Neuronal stem cell (in vitro differentiated cells): ENCODE measurements around the gene EML4.

Source experiments
- DNase-seq: peaks from one replicate; pipeline ENCODE4 v3.0.0-alpha.2; 2013; ENCODE audit warnings: low spot score
- H2AFZ ChIP-seq: one replicate; pipeline ENCODE4 v1.6.1; 2013; ENCODE audit warnings: mild to moderate bottlenecking, low read length, inconsistent platforms
- H2AK5ac ChIP-seq: 2 replicates; pipeline ENCODE4 v1.6.1; 2013; ENCODE audit warnings: low read depth, mild to moderate bottlenecking, inconsistent platforms, low read length, moderate library complexity, mixed read lengths
- H2BK120ac ChIP-seq: 2 replicates; pipeline ENCODE4 v1.6.1; 2013; ENCODE audit warnings: low read depth, mild to moderate bottlenecking, inconsistent platforms, low read length, moderate library complexity, mixed read lengths
- H2BK12ac ChIP-seq: one replicate; pipeline ENCODE4 v1.6.1; 2013; ENCODE audit warnings: low read length, inconsistent platforms
- H2BK15ac ChIP-seq: 2 replicates; pipeline ENCODE4 v1.6.1; 2013; ENCODE audit warnings: mild to moderate bottlenecking, low read length, inconsistent platforms, mixed read lengths
- H2BK5ac ChIP-seq: one replicate; pipeline ENCODE4 v1.6.1; 2013; ENCODE audit warnings: inconsistent platforms, mild to moderate bottlenecking, low read length, moderate library complexity
- H3K14ac ChIP-seq: one replicate; pipeline ENCODE4 v1.6.1; 2013; ENCODE audit warnings: low read length, inconsistent platforms
- H3K18ac ChIP-seq: 2 replicates; pipeline ENCODE4 v1.6.1; 2013; ENCODE audit warnings: low read length, inconsistent platforms
- H3K23ac ChIP-seq: 2 replicates; pipeline ENCODE4 v1.6.1; 2013; ENCODE audit warnings: low read depth, mild to moderate bottlenecking, mixed read lengths, low read length, inconsistent platforms; ENCODE audit not compliant: poor library complexity
- H3K27ac ChIP-seq: replicated peaks from 3 replicates; pipeline ENCODE4 v1.5.1; 2013; ENCODE audit warnings: low read length, inconsistent platforms
- H3K27me3 ChIP-seq, 3 experiments: 2 replicates each; pipeline ENCODE4 v1.6.1; 2013; ENCODE audit warnings: low read length in 3 of 3, mild to moderate bottlenecking in 2 of 3, inconsistent platforms in 1 of 3, low read depth in 1 of 3, mixed read lengths in 1 of 3, moderate library complexity in 1 of 3; ENCODE audit not compliant: control insufficient read depth in 3 of 3, insufficient read depth in 3 of 3
- H3K36me3 ChIP-seq, 2 donors: replicated peaks in 1 of 2; 2 replicates each; pipeline ENCODE4 v1.6.1; 2013; ENCODE audit warnings: low read length in 2 of 2; ENCODE audit not compliant: control insufficient read depth in 2 of 2, insufficient read depth in 2 of 2
- H3K4ac ChIP-seq: 2 replicates; pipeline ENCODE4 v1.6.1; 2013; ENCODE audit warnings: inconsistent platforms, mild to moderate bottlenecking, low read length, moderate library complexity
- H3K4me1 ChIP-seq, 2 donors: 1 replicate in 1 of 2; 2 replicates in 1 of 2; pipeline ENCODE4 v1.6.1; 2013; ENCODE audit warnings: low read length in 2 of 2, low read depth in 1 of 2; ENCODE audit not compliant: control insufficient read depth in 2 of 2, insufficient read depth in 1 of 2
- H3K4me2 ChIP-seq: one replicate; pipeline ENCODE4 v1.6.1; 2013; ENCODE audit warnings: mild to moderate bottlenecking, low read length, inconsistent platforms; ENCODE audit not compliant: insufficient read depth, poor library complexity, severe bottlenecking
- H3K4me3 ChIP-seq, 2 donors: 2 replicates each; pipeline ENCODE4 v1.5.1; 2013; ENCODE audit warnings: low read length in 2 of 2, mild to moderate bottlenecking in 2 of 2, inconsistent platforms in 1 of 2, moderate library complexity in 1 of 2
- H3K79me1 ChIP-seq: one replicate; pipeline ENCODE4 v1.6.1; 2013; ENCODE audit warnings: low read depth, mild to moderate bottlenecking, inconsistent platforms, low read length, moderate library complexity
- H3K9ac ChIP-seq: one replicate; pipeline ENCODE4 v1.6.1; 2013; ENCODE audit warnings: mild to moderate bottlenecking, low read depth, low read length, inconsistent platforms; ENCODE audit not compliant: poor library complexity
- H3K9me3 ChIP-seq, 2 donors: replicated peaks in 1 of 2; 2 replicates each; pipeline versions ENCODE3 to v1.6.1; 2013; ENCODE audit warnings: low read length in 2 of 2, mild to moderate bottlenecking in 2 of 2, inconsistent platforms in 1 of 2, low read depth in 1 of 2, mixed read lengths in 1 of 2, moderate library complexity in 1 of 2; ENCODE audit not compliant: control insufficient read depth in 2 of 2, insufficient read depth in 1 of 2
- H4K8ac ChIP-seq: one replicate; pipeline ENCODE4 v1.6.1; 2013; ENCODE audit warnings: low read depth, mild to moderate bottlenecking, inconsistent platforms, low read length, moderate library complexity
- H4K91ac ChIP-seq: one replicate; pipeline ENCODE4 v1.6.1; 2013; ENCODE audit warnings: low read length, low read depth, mild to moderate bottlenecking, inconsistent platforms; ENCODE audit not compliant: poor library complexity
- WGBS, 2 donors: extraction: QIAGEN DNeasy Blood & Tissue Kit; methylation state at CpG; one replicate each; pipeline ENCODE4 v1.1.7; 2013; ENCODE audit warnings: missing lambda C conversion rate in 2 of 2, mixed read lengths in 1 of 2; ENCODE audit not compliant: insufficient read length in 2 of 2, insufficient replicate concordance in 1 of 2; ENCODE audit errors: extremely low coverage in 2 of 2; 5-methylcytosine and 5-hydroxymethylcytosine counted together

Gene EML4

GRCh38 chr2:42331569-42332284 is 162.6 kb downstream of the EML4 start:
- H3K23ac ChIP-seq: no peak overlapping the region
- H2AFZ ChIP-seq: no peak overlapping the region
- H3K36me3 ChIP-seq: peaks cover 25 to 99% of the 10 kb centered on the region in 2 donors
- no peak overlapping the region for H3K9ac ChIP-seq
- no peak overlapping the region for H3K4me2 ChIP-seq
- H2BK12ac ChIP-seq: no peak overlapping the region
- H3K4me1 ChIP-seq: peaks cover 0 to 1% of the 10 kb centered on the region in 2 donors
- H3K14ac ChIP-seq: no peak overlapping the region
- H4K91ac ChIP-seq: no peak overlapping the region
- H3K18ac ChIP-seq: no peak overlapping the region
- H3K9me3 ChIP-seq: no peaks in the 10 kb centered on the region
- no peak overlapping the region for H4K8ac ChIP-seq
- H3K4ac ChIP-seq: no peak overlapping the region
- no peak overlapping the region for H2AK5ac ChIP-seq
- H2BK5ac ChIP-seq: no peak overlapping the region
- DNase-seq: no peak
- H2BK15ac ChIP-seq: no peak overlapping the region
- H3K27ac ChIP-seq: no peak overlapping the region
- no peaks in the 10 kb centered on the region for H3K27me3 ChIP-seq
- no peaks in the 10 kb centered on the region for H3K79me1 ChIP-seq
- no peak overlapping the region for H2BK120ac ChIP-seq
- no CpG with 5 or more reads among the region's 9 CpGs for whole genome bisulfite sequencing, 2 donors
- no peak overlapping the region for H3K4me3 ChIP-seq

GRCh38 chr2:42332575-42332974 is 163.4 kb downstream of the EML4 start:
- Histone ChIP-seq H4K91ac (no peak overlapping the region), H2AFZ (no peak overlapping the region), H3K4me1 (peaks cover 0 to 1% of the 10 kb centered on the region in 2 donors), H2BK15ac (no peak overlapping the region), H2BK5ac (no peak overlapping the region), H2AK5ac (no peak overlapping the region), H3K27me3 (no peaks in the 10 kb centered on the region), H3K36me3 (peaks cover 25 to 99% of the 10 kb centered on the region in 2 donors), H3K79me1 (no peaks in the 10 kb centered on the region), H2BK12ac (no peak overlapping the region), H3K9me3 (peaks cover 0 to 3% of the 10 kb centered on the region in 2 donors), H4K8ac (no peak overlapping the region), H3K23ac (no peak overlapping the region), H3K18ac (no peak overlapping the region), H2BK120ac (no peak overlapping the region), H3K9ac (no peak overlapping the region), H3K4ac (no peak overlapping the region), H3K4me2 (no peak overlapping the region), H3K27ac (no peak overlapping the region), H3K4me3 (no peak overlapping the region), H3K14ac (no peak overlapping the region)
- no peak for DNase-seq
- WGBS, 2 donors: no CpG with 5 or more reads among the region's 4 CpGs

DNA sequence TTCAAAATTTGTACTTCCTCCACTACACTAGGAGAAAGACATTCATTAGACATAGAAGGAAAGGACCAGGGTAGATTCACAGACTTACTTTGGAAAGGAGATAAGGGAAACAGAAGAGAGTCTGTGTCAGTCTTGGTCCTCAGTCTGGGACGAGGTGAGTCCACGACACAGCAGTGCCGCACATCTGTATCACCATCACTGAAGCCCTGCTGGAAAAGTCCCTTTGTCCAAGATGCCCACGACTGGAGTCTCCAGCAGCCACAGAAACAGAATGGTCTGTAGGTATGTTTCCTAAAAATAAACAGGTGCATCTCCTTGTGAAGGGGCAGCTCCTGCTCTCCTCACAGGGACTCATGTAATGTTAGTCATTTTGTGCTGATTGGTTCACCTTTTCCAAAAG is 164.4 kb downstream of the EML4 start:
- Histone ChIP-seq H3K4ac (no peak overlapping the region), H4K91ac (no peak overlapping the region), H3K4me1 (peaks cover 0 to 1% of the 10 kb centered on the region in 2 donors), H2BK120ac (no peak overlapping the region), H2AK5ac (no peak overlapping the region), H3K14ac (no peak overlapping the region), H3K4me3 (no peak overlapping the region), H4K8ac (no peak overlapping the region), H3K27ac (no peak overlapping the region), H3K4me2 (no peak overlapping the region), H2BK12ac (no peak overlapping the region), H3K36me3 (peaks cover 28 to 99% of the 10 kb centered on the region in 2 donors), H2AFZ (no peak overlapping the region), H2BK5ac (no peak overlapping the region), H3K9ac (no peak overlapping the region), H3K9me3 (peaks cover 3 to 5% of the 10 kb centered on the region in 2 donors), H3K23ac (no peak overlapping the region), H3K18ac (no peak overlapping the region), H3K27me3 (no peaks in the 10 kb centered on the region), H3K79me1 (no peaks in the 10 kb centered on the region), H2BK15ac (no peak overlapping the region)
- no CpG with 5 or more reads among the region's 4 CpGs for WGBS, 2 donors
- DNase-seq: no peak

GRCh38 chr2:42334220-42334619 is 165.1 kb downstream of the EML4 start:
- Histone ChIP-seq H3K4ac (no peak overlapping the region), H3K23ac (no peak overlapping the region), H3K79me1 (no peaks in the 10 kb centered on the region), H3K4me3 (no peak overlapping the region), H4K8ac (no peak overlapping the region), H3K36me3 (peaks cover 24 to 96% of the 10 kb centered on the region in 2 donors), H3K4me2 (no peak overlapping the region), H3K4me1 (peaks cover 0 to 1% of the 10 kb centered on the region in 2 donors), H2BK5ac (no peak overlapping the region), H2BK12ac (no peak overlapping the region), H3K27ac (no peak overlapping the region), H3K14ac (no peak overlapping the region), H2AK5ac (no peak overlapping the region), H3K27me3 (no peaks in the 10 kb centered on the region), H2BK120ac (no peak overlapping the region), H3K9ac (no peak overlapping the region), H2BK15ac (no peak overlapping the region), H2AFZ (no peak overlapping the region), H3K9me3 (peaks cover 3 to 5% of the 10 kb centered on the region in 2 donors), H3K18ac (no peak overlapping the region), H4K91ac (no peak overlapping the region)
- no CpG with 5 or more reads among the region's 3 CpGs for WGBS, 2 donors
- no peak for DNase-seq
